NB4 (cell line): ENCODE data around the gene FGD1.

Experiments used
- POLR2A ChIP-seq: IDR thresholded peaks from 2 replicates; pipeline ENCODE4 v1.6.1; 2011; ENCODE audit warnings: mild to moderate bottlenecking; ENCODE audit not compliant: insufficient read length; ENCODE audit errors: extremely low read depth
- TF ChIP-seq, protein P1 (sequence below): IDR thresholded peaks from one replicate; pipeline ENCODE4 v1.5.1; 2012; ENCODE audit warnings: low read depth, low read length
- TF ChIP-seq, protein P2 (sequence below): IDR thresholded peaks from 2 replicates; pipeline ENCODE4 v1.6.1; 2011; ENCODE audit warnings: low read depth, low read length

- TF ChIP-seq, protein P1, sequence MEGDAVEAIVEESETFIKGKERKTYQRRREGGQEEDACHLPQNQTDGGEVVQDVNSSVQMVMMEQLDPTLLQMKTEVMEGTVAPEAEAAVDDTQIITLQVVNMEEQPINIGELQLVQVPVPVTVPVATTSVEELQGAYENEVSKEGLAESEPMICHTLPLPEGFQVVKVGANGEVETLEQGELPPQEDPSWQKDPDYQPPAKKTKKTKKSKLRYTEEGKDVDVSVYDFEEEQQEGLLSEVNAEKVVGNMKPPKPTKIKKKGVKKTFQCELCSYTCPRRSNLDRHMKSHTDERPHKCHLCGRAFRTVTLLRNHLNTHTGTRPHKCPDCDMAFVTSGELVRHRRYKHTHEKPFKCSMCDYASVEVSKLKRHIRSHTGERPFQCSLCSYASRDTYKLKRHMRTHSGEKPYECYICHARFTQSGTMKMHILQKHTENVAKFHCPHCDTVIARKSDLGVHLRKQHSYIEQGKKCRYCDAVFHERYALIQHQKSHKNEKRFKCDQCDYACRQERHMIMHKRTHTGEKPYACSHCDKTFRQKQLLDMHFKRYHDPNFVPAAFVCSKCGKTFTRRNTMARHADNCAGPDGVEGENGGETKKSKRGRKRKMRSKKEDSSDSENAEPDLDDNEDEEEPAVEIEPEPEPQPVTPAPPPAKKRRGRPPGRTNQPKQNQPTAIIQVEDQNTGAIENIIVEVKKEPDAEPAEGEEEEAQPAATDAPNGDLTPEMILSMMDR: peak; percentile 32
- TF ChIP-seq, protein P2, sequence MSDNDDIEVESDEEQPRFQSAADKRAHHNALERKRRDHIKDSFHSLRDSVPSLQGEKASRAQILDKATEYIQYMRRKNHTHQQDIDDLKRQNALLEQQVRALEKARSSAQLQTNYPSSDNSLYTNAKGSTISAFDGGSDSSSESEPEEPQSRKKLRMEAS: no peak
- TF ChIP-seq POLR2A: no peak
These were observed 72.7 kb downstream of the FGD1 start for GRCh38 chrX:54423161-54423888.
